CD4-positive, alpha-beta T cell treated with Interleukin-2 at 100 ng/mL for 4 hours (primary cell): ENCODE data around the gene SRRM4.
"Not testable (repeated sequence)": the region's sequence is repeated elsewhere in the genome, so short reads cannot be mapped to it uniquely, and the experiment has no call there.

Experiments used
- DNase-seq: peaks from one replicate; pipeline ENCODE4 v3.0.0-alpha.2; 2020; ENCODE audit warnings: low spot score

SRRM4 gene

GRCh38 chr12:119008691-119009221 lies 27.4 kb downstream of the SRRM4 start:
- no peak for DNase-seq

DNA sequence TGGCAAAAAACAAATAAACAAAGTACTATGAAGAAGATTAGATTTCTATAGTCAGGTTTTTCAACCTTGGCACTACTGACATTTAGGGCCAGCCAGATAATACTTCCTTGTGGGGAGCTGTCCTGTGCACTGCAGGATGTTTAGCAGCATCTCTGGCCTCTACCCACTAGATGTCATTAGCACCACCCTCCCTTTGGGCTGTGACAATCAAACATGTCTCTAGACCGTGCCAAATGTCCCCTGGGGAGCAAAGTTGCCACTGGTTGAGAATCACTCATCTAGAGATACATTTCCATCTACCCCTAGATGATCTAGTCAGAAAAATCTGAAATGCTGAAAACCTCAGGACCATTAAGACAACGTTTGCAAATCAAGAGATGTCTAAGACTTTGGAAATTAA lies 29.9 kb downstream of the SRRM4 start:
- no peak for DNase-seq

- no peak for DNase-seq
Measured at GRCh38 chr12:119012179-119012578, 30.8 kb downstream of the SRRM4 start.

DNA sequence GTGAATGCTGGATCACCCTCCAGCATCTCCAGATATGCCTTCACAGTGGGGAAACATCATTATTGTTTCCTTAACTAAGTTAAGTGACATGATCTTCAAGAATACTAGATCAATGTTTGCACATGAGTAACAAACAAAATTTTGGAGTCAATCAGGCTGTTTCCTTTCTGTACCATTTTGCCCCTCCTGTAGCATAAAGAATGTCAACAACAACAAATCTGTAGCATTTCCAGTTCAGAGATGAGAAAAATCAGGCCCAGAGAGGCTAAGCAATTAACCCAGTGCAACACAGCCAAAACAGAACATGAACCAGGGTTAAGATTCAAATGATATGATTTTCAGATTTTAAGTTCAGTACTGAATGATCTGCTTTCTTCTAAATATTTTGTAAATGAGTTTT lies 31.7 kb downstream of the SRRM4 start:
- no peak for DNase-seq

- DNase-seq = no peak
Measured at GRCh38 chr12:119014368-119014767, 33.0 kb downstream of the SRRM4 start.

DNA sequence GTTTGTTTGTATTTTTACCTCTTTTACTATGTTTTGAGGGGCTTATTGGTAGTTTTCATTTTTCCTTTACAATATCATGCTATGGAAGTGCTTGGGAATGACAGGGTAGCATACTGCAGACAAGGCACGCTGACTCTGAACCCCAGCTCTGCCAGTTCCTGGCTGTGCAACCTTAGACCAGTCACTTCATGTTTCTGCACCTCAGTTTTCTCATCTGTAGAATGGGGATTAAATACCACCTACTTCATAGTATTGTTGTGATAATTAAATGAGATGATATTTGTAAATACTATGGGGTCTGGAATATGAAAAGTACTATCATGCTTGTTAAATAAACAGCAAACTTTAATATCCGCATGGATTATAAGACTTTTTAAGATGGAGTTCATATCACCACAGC lies 35.4 kb downstream of the SRRM4 start:
- no peak for DNase-seq

- no peak for DNase-seq
Measured at GRCh38 chr12:119019166-119019565, 37.8 kb downstream of the SRRM4 start.

- no peak for DNase-seq
Measured at GRCh38 chr12:119020406-119021360, 39.3 kb downstream of the SRRM4 start.

- no peak for DNase-seq
Measured at GRCh38 chr12:119024356-119024755, 43.0 kb downstream of the SRRM4 start.

GRCh38 chr12:119025786-119026185 lies 44.4 kb downstream of the SRRM4 start:
- no peak for DNase-seq

GRCh38 chr12:119033332-119033731 lies 52.0 kb downstream of the SRRM4 start:
- DNase-seq = not testable (repeated sequence)

GRCh38 chr12:119036878-119037825 lies 55.8 kb downstream of the SRRM4 start:
- no peak for DNase-seq

DNA sequence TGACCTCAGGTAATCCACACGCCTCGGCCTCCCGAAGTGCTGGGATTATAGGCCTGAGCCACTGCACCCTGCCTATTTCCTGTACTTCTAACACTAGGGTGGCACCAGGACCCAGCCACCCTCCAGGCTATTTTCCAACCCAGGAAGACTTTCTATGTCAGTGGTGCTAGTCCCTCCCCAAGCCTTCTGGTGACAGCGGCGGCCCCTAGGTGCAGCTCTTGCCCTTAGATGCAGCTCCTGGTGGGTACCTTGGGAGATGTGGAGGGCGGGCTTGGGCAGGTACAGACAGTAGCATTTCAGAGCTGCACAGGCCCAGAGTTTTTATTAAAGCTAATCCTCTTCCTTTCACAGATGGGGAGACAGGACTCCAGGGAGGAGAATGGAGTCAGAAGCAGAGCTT lies 62.8 kb downstream of the SRRM4 start:
- DNase-seq = no peak

- no peak for DNase-seq
Measured at GRCh38 chr12:119047641-119048040, 66.3 kb downstream of the SRRM4 start.

- no peak for DNase-seq
Measured at GRCh38 chr12:119050663-119051062, 69.3 kb downstream of the SRRM4 start.

DNA sequence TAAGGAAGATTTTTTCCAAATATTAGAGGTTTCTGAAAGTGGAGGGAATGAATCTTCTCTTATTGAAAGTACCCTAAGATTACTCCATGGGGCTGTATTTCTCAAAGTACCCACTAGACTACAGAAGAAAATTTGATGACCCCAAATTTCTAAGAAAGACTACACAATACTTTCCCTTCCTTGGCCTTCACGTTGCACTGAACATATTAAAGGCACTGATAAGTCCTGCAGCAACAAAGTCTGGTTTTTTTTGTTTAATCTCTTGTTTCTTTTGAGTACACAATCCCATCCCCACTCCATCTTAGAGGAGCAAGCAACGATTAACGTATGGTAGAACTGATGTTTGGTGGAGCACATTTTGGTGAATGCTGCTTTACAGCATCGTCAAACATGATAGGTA lies 70.1 kb downstream of the SRRM4 start:
- DNase-seq = no peak

- DNase-seq = no peak
Measured at GRCh38 chr12:119052001-119052400, 70.7 kb downstream of the SRRM4 start.

DNA sequence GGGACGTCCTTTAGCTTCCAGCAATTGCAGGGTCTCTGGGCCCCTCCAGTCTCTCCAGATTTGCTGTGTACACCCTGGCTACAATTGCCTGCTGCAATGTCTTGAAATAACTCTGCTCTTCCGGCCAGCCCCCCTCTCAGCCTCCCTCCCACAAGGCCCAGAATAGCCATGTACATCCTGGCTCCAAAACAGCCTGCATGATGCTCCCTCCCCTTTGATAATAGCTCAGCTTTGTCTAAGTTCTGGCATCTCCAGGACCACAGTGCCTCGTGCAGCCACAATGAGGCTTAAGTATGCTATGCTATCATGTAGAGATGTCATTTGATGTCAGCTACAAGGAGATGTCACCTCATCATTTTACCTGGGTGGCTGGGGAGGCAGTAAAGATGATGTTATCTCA lies 74.6 kb downstream of the SRRM4 start:
- DNase-seq = no peak

GRCh38 chr12:119060847-119061796 lies 79.8 kb downstream of the SRRM4 start:
- no peak for DNase-seq

DNA sequence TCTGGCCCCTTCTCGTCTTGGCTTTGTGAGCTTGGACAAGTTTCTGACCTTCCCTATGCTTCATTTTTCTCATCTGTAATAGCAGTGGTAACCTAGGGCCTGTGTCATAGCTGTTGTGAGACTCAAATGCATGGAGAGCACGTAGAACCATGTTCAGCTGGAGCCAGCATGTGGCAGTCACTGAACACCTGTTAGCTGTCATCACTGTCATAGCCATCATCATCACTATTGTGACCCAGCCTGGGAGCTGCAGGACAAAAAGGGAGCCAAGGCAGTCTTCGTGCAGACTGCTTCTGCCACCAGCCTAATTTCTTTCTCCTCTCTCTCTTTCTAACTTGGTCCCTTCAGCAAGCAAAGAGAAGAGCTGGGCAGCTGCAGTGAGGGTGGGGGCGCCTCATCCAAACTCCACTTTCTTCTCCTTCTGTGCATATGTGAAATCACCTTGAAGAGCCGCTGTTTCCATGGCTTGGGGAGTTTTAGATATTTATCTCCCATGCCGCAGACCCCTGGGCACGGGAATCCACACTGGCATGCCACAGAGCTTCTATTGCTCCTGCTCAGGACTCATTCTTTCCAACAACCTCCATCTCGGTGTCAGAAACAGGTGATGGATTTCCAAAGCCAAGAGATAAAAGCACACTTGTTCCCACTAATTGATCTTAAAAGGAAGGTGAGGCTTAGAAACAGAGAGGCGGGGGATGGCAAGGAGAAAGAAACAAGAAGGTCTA lies 87.0 kb downstream of the SRRM4 start:
- DNase-seq = no peak
